Skeletal muscle tissue (tissue), 4 donors: ENCODE data around the gene TMEM119. TPM values are rescaled to one million over a fixed set of nuclear protein-coding genes. Genes with fewer than 3 reads are reported as not detected.

Experiments
- H3K27ac ChIP-seq: one replicate; pipeline ENCODE4 v1.7.0; 2013; ENCODE audit warnings: mild to moderate bottlenecking, low read depth, low read length, inconsistent platforms
- H3K27me3 ChIP-seq, 3 donors: one replicate each; pipeline ENCODE4 v1.7.0; 2013; ENCODE audit warnings: low read length in 3 of 3; ENCODE audit not compliant: control insufficient read depth in 3 of 3, insufficient read depth in 3 of 3
- H3K36me3 ChIP-seq, 3 donors: one replicate each; pipeline ENCODE4 v1.7.0; 2013; ENCODE audit warnings: low read length in 3 of 3; ENCODE audit not compliant: control insufficient read depth in 3 of 3, insufficient read depth in 3 of 3
- H3K4me1 ChIP-seq, 3 donors: one replicate each; pipeline ENCODE4 v1.7.0; 2013; ENCODE audit warnings: low read length in 3 of 3, mild to moderate bottlenecking in 3 of 3; ENCODE audit not compliant: control insufficient read depth in 3 of 3, insufficient read depth in 3 of 3
- H3K4me3 ChIP-seq, 3 donors: one replicate each; pipeline ENCODE4 v1.7.0; 2013; ENCODE audit warnings: low read length in 3 of 3
- H3K9ac ChIP-seq, 3 donors: one replicate each; pipeline ENCODE4 v1.7.0; 2013; ENCODE audit warnings: low read length in 3 of 3, mild to moderate bottlenecking in 3 of 3, moderate library complexity in 2 of 3, low read depth in 1 of 3
- H3K9me3 ChIP-seq, 3 donors: one replicate each; pipeline ENCODE4 v1.7.0; 2013; ENCODE audit warnings: low read length in 3 of 3; ENCODE audit not compliant: control insufficient read depth in 3 of 3
- total RNA-seq: library from RNA; depleted of rRNA; stranded (reverse); fragments of >200 nt; gene quantifications from one replicate; pipeline ENCODE4 v1.2.3, GENCODE V29; 2014
- donor health status: Osteomylitis.

The TMEM119 gene
- total RNA-seq, 1 donor from 2014 or later, result 37.1 TPM

DNA sequence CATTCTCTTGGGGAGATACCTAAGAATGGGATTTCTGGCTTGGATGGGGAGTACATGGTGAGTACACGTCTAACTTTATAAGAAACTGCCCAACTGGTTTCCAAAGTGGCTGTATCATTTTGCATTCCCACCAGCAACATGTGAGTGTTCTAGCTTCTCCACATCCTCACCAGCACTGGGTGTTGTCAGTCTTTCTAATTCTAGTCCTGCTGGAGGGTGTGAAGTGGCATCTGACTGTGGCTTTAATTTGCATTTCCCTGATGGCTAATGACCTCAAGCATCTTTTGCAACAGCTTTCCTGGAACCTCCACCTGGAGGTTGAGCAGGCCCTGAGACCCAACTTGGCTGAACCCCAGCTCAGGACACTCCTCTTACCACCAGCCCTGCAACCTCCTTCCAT, 18.0 kb upstream of the TMEM119 start:
- Histone ChIP-seq H3K9me3 (no peaks in the 10 kb centered on the region), H3K9ac (no peak overlapping the region), H3K4me3 (no peak overlapping the region), H3K27ac (no peak overlapping the region), H3K36me3 (no peaks in the 10 kb centered on the region), H3K27me3 (peaks cover 0 to 5% (median 3%) of the 10 kb centered on the region in 3 donors), H3K4me1 (peaks cover 3 to 11% (median 5%) of the 10 kb centered on the region in 3 donors)

DNA sequence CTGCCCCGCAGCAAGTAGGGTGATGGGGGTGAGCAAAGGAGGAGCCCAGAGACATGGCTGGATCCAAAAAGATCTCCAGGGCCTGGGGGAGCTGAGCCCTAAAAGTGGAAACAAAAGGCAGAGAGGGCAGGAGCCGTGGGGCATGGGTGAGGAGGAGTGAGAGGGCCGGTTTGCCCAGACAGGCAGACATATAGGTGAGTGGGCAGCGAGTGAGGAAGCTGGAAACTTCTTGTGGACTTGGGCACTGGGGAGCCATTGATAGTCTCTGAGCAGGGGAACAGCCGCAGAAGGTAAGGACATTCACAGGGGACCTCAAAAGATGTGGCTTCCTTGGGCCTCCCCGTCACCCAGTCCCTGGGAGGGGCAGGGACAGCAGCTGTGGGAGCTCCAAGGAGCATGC, 16.8 kb upstream of the TMEM119 start:
- no peaks in the 10 kb centered on the region for H3K36me3 ChIP-seq
- H3K4me1 ChIP-seq, result peaks cover 8 to 15% (median 9%) of the 10 kb centered on the region in 3 donors
- peaks cover 3 to 5% (median 3%) of the 10 kb centered on the region in 3 donors for H3K27me3 ChIP-seq
- H3K9me3 ChIP-seq, result no peaks in the 10 kb centered on the region
- H3K9ac ChIP-seq, result no peak overlapping the region
- H3K4me3 ChIP-seq, result no peak overlapping the region
- H3K27ac ChIP-seq, result no peak overlapping the region

DNA sequence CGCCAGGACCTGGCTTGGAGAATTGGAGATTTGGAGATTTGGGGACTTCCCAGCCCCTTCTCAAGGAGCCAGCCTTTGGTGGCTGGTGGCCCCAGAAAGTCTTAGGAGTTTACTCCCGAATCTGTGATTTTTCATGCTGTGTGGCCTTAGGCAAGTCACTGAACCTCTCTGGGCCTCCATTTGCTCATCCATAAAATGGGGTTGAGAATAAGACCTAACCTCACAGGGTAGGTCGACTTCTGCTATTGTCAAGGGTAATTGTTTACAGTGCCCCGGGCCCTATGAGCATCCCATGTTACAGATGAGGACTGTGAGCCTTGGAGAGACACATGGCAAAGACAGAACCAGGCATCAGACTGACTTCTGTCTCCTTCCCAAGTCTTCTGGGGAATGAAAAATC, 16.2 kb upstream of the TMEM119 start:
- H3K36me3 ChIP-seq, result no peaks in the 10 kb centered on the region
- H3K4me3 ChIP-seq, result no peak overlapping the region
- no peak overlapping the region for H3K27ac ChIP-seq
- H3K9ac ChIP-seq, result no peak overlapping the region
- H3K27me3 ChIP-seq, result peaks cover 3 to 5% (median 3%) of the 10 kb centered on the region in 3 donors
- no peaks in the 10 kb centered on the region for H3K9me3 ChIP-seq
- H3K4me1 ChIP-seq, result peaks cover 9 to 17% (median 12%) of the 10 kb centered on the region in 3 donors

DNA sequence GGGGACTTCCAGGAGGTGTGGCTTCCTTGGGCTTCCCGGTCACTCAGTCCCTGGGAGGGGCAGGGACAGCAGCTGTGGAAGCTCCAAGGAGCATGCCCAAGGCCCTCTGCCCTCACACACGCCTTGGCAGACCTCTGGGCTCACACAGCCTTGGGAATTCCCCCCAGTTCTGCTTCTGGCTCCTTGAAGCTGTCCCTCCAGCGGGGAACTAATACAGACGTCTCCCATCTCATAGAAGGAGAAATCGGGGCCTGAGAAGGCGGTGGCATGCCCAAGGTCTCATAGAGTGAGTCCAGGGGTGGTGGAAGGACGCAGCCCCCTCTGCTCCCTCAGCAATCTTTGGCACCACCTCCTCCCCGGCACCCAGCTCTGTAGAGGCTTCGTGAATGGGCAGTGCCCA, 15.7 kb upstream of the TMEM119 start:
- Histone ChIP-seq H3K27ac (no peak overlapping the region), H3K9ac (no peak overlapping the region), H3K4me3 (no peak overlapping the region), H3K36me3 (no peaks in the 10 kb centered on the region), H3K9me3 (no peaks in the 10 kb centered on the region), H3K4me1 (peaks cover 9 to 17% (median 12%) of the 10 kb centered on the region in 3 donors), H3K27me3 (peaks cover 3 to 7% (median 5%) of the 10 kb centered on the region in 3 donors)

DNA sequence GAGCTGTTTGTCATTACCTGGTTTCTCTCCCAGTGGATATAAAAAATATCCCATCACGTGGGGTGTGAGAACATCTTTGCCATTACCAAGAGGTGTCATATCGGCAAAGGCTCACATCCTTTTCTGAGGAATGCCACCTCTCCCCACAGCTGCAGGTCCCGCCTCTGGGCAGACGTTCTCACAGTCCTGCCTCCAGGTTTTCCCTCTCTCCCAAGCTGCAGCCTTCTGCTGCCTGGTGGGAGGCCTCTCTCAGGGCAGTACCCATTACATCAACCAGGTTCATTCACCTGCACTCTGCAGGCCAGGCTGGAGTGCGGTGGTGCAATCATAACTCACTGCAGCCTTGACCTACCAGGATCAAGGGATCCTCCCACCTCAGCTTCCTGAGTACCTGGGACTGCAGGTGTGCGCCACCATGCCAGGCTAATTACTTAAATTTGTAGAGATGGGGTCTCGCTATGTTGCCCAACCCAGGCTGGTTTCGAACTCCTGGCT, 15.0 kb upstream of the TMEM119 start:
- Histone ChIP-seq H3K9me3 (no peaks in the 10 kb centered on the region), H3K36me3 (no peaks in the 10 kb centered on the region), H3K9ac (no peak overlapping the region), H3K4me1 (peaks cover 6 to 15% (median 10%) of the 10 kb centered on the region in 3 donors), H3K4me3 (no peak overlapping the region), H3K27ac (no peak overlapping the region), H3K27me3 (peaks cover 3 to 8% (median 6%) of the 10 kb centered on the region in 3 donors)

DNA sequence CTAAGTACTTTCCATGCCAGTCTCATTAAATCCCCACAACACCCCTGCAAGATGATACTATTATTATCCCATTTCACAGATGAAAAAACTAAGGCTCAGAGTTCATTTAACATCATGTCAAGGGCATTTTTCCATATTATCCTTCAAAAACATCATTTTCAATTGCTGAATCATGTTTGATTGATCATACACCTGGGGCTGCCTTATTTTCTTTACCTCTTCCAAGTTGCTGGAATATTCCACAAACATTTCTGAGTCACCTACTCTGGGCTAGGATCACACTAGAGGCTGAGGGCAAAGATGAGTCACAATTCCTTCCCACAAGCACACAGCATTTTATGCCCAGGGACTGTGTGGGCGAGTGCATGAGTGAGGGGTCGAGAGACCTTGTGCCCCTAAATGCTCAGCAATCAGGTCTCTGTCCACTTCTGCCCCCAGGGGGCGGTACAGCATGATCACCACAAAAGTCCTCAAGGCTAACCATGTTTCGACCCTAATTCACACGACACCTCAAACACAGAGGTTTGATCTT, 14.1 kb upstream of the TMEM119 start:
- Histone ChIP-seq H3K36me3 (no peaks in the 10 kb centered on the region), H3K9ac (no peak overlapping the region), H3K27ac (no peak overlapping the region), H3K27me3 (peaks cover 3 to 8% (median 6%) of the 10 kb centered on the region in 3 donors), H3K4me1 (peaks cover 6 to 8% (median 7%) of the 10 kb centered on the region in 3 donors), H3K4me3 (no peak overlapping the region), H3K9me3 (no peaks in the 10 kb centered on the region)

DNA sequence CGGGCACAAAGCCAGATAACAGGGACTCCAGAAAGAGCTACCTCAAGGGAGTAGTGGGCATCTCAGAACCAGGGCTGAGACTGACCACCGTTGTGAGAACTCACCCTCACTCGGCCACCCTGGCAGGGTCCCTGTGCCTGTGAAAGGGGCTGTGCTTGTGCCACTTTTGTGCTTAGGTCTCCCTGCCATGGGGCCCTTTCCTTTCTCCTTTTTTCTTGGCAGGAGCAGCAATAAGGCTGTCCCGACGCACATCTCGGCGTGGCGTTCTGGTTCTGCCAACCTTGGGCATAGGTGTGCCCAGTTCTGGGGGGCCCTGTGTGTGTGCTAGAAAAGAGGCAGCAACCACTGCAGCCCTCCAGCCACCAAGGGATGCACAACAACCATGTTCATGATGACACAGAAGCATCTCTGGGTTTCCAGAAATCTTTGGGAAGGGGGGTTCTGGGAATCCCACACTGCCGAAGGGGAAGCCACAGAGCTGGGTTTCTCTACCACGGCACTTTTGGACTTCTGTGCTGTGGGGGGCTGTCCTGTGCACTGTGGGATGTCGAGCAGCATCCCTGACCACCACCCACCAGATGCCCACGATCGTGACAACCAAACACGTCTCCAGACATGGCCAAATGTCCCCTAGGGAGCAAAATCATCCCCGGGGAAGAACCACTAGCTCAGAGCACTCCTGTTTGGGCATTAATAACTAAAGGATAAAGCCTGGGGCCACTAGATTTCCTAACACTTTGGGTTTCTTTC, 13.1 kb upstream of the TMEM119 start:
- Histone ChIP-seq H3K9me3 (no peaks in the 10 kb centered on the region), H3K27me3 (peaks cover 3 to 8% (median 6%) of the 10 kb centered on the region in 3 donors), H3K4me3 (no peak overlapping the region), H3K4me1 (peaks cover 6 to 7% (median 7%) of the 10 kb centered on the region in 3 donors), H3K9ac (no peak overlapping the region), H3K36me3 (no peaks in the 10 kb centered on the region), H3K27ac (no peak overlapping the region)

- H3K27ac ChIP-seq, result no peak overlapping the region
- no peak overlapping the region for H3K9ac ChIP-seq
- H3K27me3 ChIP-seq, result peaks cover 3 to 8% (median 6%) of the 10 kb centered on the region in 3 donors
- peaks cover 6 to 7% (median 7%) of the 10 kb centered on the region in 3 donors for H3K4me1 ChIP-seq
- no peak overlapping the region for H3K4me3 ChIP-seq
- no peaks in the 10 kb centered on the region for H3K36me3 ChIP-seq
- H3K9me3 ChIP-seq, result no peaks in the 10 kb centered on the region
Observed at GRCh38 chr12:108610336-108610815, 12.5 kb upstream of the TMEM119 start.

DNA sequence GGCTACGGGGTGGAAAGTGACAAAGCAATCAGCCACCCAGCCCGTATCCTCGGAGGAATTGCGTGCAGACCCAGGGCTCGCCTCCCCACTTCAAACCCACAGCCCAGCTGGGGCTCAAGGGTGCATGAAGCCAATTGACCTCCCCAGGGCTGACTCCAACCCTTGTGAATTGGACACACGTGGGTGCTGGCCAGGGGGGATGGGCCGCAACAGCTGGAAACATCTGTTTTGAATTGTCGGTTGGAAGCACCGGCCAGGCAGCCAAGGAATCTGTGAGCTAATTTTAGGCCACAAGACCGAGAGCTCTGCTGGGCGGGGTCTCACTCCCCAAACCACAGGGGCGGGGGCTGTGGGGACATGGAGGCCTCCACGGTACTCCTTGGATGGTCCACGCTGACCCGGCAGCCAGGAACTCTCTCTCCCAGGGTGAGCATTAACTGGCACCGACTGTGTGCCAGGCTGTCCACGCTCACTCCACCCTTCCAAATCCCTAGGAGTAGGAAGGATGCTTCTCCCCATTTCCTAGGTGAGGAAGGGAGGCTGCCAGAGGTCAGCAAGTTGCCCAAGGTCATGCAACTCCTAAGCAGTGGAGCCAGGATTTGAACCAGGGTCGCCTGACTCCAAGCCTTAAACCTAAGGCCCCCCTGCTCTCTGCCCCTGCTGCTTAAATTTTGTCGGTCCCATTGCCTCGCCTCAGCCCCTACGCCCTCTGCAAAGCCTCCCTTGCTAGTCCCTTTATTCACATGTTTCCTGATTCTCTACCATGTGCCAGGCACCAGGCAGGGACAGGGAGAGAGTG, 11.9 kb upstream of the TMEM119 start:
- Histone ChIP-seq H3K27ac (no peak overlapping the region), H3K36me3 (no peaks in the 10 kb centered on the region), H3K4me3 (no peak overlapping the region), H3K4me1 (peaks cover 6 to 7% (median 7%) of the 10 kb centered on the region in 3 donors), H3K9ac (no peak overlapping the region), H3K27me3 (peaks cover 3 to 8% (median 6%) of the 10 kb centered on the region in 3 donors), H3K9me3 (no peaks in the 10 kb centered on the region)
